IMR-90 (cell line): ENCODE data around the gene INF2. TPM values are rescaled to one million over a fixed set of nuclear protein-coding genes. Genes with fewer than 3 reads are reported as not detected.

Experiments
- ATAC-seq: fragments of 200-7000 bp; cut with Tn5 transposase; 2 replicates; pipeline ENCODE4 v1.9.1; 2020; ENCODE audit warnings: low read depth, mild to moderate bottlenecking, moderate library complexity
- BruUV-seq: library from RNA; stranded (reverse); fragments of 400-500 nt; replicated peaks from 2 replicates; lab custom pipeline; 2021; lab: Mats Ljungman, UMichigan
- CTCF ChIA-PET: fragments of 300-600 bp; formaldehyde crosslinking; extraction: SDS; loops from one replicate; lab custom pipeline; 2021; ENCODE audit warnings: antibody characterized with exemption; lab: Yijun Ruan, JAX
- POLR2A ChIA-PET: fragments of 300-600 bp; sonication (Branson Sonifier 250); formaldehyde crosslinking; loops from one replicate; lab custom pipeline; 2022; ENCODE audit warnings: antibody characterized with exemption; ENCODE audit not compliant: unreplicated experiment; lab: Charles Lee
- DNase-seq: peaks from one replicate; pipeline ENCODE4 v3.0.0; 2013
- H2AFZ ChIP-seq: replicated peaks from 2 replicates; pipeline ENCODE3; 2013; ENCODE audit warnings: low read length, mild to moderate bottlenecking; ENCODE audit not compliant: poor library complexity
- H2AK5ac ChIP-seq: 2 replicates; pipeline ENCODE4 v1.6.1; 2013; ENCODE audit warnings: low read depth, low read length, inconsistent platforms
- H2AK9ac ChIP-seq: replicated peaks from 2 replicates; pipeline ENCODE3; 2013; ENCODE audit warnings: mild to moderate bottlenecking, low read depth, low read length, moderate library complexity; ENCODE audit not compliant: poor library complexity
- H2BK120ac ChIP-seq: 2 replicates; pipeline ENCODE4 v1.6.1; 2013; ENCODE audit warnings: low read depth, low read length, inconsistent platforms
- H2BK15ac ChIP-seq: 3 replicates; pipeline ENCODE4 v1.6.1; 2013; ENCODE audit warnings: low read depth, low read length, inconsistent platforms
- H2BK20ac ChIP-seq: 2 replicates; pipeline ENCODE4 v1.6.1; 2013; ENCODE audit warnings: low read depth, mild to moderate bottlenecking, inconsistent platforms, low read length, moderate library complexity
- H2BK5ac ChIP-seq: 2 replicates; pipeline ENCODE4 v1.6.1; 2013; ENCODE audit warnings: mild to moderate bottlenecking, low read depth, low read length, inconsistent platforms; ENCODE audit not compliant: poor library complexity, severe bottlenecking
- H3K14ac ChIP-seq: replicated peaks from 2 replicates; pipeline ENCODE4 v1.6.1; 2013; ENCODE audit warnings: low read depth, low read length, inconsistent platforms
- H3K18ac ChIP-seq: 2 replicates; pipeline ENCODE4 v1.6.1; 2013; ENCODE audit warnings: low read depth, low read length, control low read depth
- H3K23ac ChIP-seq: 2 replicates; pipeline ENCODE4 v1.6.1; 2013; ENCODE audit warnings: low read depth, low read length, inconsistent platforms
- H3K27ac ChIP-seq: 2 replicates; pipeline ENCODE4 v1.5.1; 2013; ENCODE audit warnings: mild to moderate bottlenecking, control low read depth, low read length; ENCODE audit not compliant: insufficient read depth
- H3K27me3 ChIP-seq: 2 replicates; pipeline ENCODE4 v1.6.1; 2013; ENCODE audit warnings: low read length; ENCODE audit not compliant: control insufficient read depth, insufficient read depth
- H3K36me3 ChIP-seq: 2 replicates; pipeline ENCODE4 v1.6.1; 2013; ENCODE audit warnings: low read length, mixed read lengths; ENCODE audit not compliant: control insufficient read depth, insufficient read depth
- H3K4ac ChIP-seq: 2 replicates; pipeline ENCODE4 v1.6.1; 2013; ENCODE audit warnings: low read depth, low read length, inconsistent platforms
- H3K4me1 ChIP-seq: 2 replicates; pipeline ENCODE4 v1.6.1; 2013; ENCODE audit warnings: low read length, mixed read lengths; ENCODE audit not compliant: control insufficient read depth, insufficient read depth
- H3K4me2 ChIP-seq: 2 replicates; pipeline ENCODE4 v1.6.1; 2013; ENCODE audit warnings: low read depth, mild to moderate bottlenecking, control low read depth, low read length, moderate library complexity
- H3K4me3 ChIP-seq: 2 replicates; pipeline ENCODE4 v1.5.1; 2013; ENCODE audit warnings: low read depth, mild to moderate bottlenecking, control low read depth, low read length, moderate library complexity; ENCODE audit not compliant: insufficient read depth
- H3K56ac ChIP-seq: 2 replicates; pipeline ENCODE4 v1.6.1; 2013; ENCODE audit warnings: low read length, inconsistent platforms; ENCODE audit not compliant: insufficient read depth; ENCODE audit errors: extremely low read depth
- H3K79me1 ChIP-seq, 2 experiments: 2 replicates each; pipeline ENCODE4 v1.6.1; 2013; ENCODE audit warnings: low read length in 2 of 2, inconsistent platforms in 1 of 2, low read depth in 1 of 2
- H3K9ac ChIP-seq: 2 replicates; pipeline ENCODE4 v1.6.1; 2013; ENCODE audit warnings: low read depth, low read length, control low read depth
- H3K9me1 ChIP-seq: 2 replicates; pipeline ENCODE4 v1.6.1; 2013; ENCODE audit warnings: low read length, inconsistent platforms; ENCODE audit not compliant: insufficient read depth
- H3K9me3 ChIP-seq: 2 replicates; pipeline ENCODE4 v1.6.1; 2013; ENCODE audit warnings: low read length; ENCODE audit not compliant: control insufficient read depth, insufficient read depth
- H4K20me1 ChIP-seq: 2 replicates; pipeline ENCODE4 v1.6.1; 2013; ENCODE audit warnings: low read length, inconsistent platforms; ENCODE audit not compliant: insufficient read depth
- H4K5ac ChIP-seq: 2 replicates; pipeline ENCODE4 v1.6.1; 2013; ENCODE audit warnings: mild to moderate bottlenecking, low read depth, low read length, control low read depth
- H4K8ac ChIP-seq, 2 experiments: 2 replicates each; pipeline ENCODE4 v1.6.1; 2013; ENCODE audit warnings: low read depth in 2 of 2, low read length in 2 of 2, control low read depth in 1 of 2, inconsistent platforms in 1 of 2
- H4K91ac ChIP-seq: 2 replicates; pipeline ENCODE4 v1.6.1; 2013; ENCODE audit warnings: low read depth, low read length, inconsistent platforms; ENCODE audit not compliant: insufficient read depth
- BHLHE40 ChIP-seq: fragments of 150-350 bp; IDR thresholded peaks from 2 replicates; pipeline ENCODE4 v1.6.1; 2016; ENCODE audit warnings: mild to moderate bottlenecking, low read depth, low read length
- FOS ChIP-seq: fragments of 150-350 bp; IDR thresholded peaks from 2 replicates; pipeline ENCODE4 v1.6.1; 2016; ENCODE audit warnings: low read depth, low read length
- MAZ ChIP-seq: IDR thresholded peaks from 2 replicates; pipeline ENCODE4 v1.6.1; 2012; ENCODE audit warnings: low read depth, mild to moderate bottlenecking, low read length, improper control_type of control experiment, moderate library complexity, borderline replicate concordance
- MXI1 ChIP-seq: IDR thresholded peaks from 2 replicates; pipeline ENCODE4 v1.6.1; 2012; ENCODE audit warnings: low read depth, mild to moderate bottlenecking, low read length, moderate library complexity, borderline replicate concordance
- NFE2L2 ChIP-seq: fragments of 150-350 bp; IDR thresholded peaks from 2 replicates; pipeline ENCODE4 v1.6.1; 2016; ENCODE audit warnings: low read depth, mild to moderate bottlenecking, low read length
- POLR2A ChIP-seq: IDR thresholded peaks from 2 replicates; pipeline ENCODE4 v1.6.1; 2012; ENCODE audit warnings: mild to moderate bottlenecking, low read depth, low read length
- RAD21 ChIP-seq: IDR thresholded peaks from 2 replicates; pipeline ENCODE4 v1.6.1; 2012; ENCODE audit warnings: low read length, improper control_type of control experiment
- WGBS, 2 experiments: methylation state at CpG; one replicate each; pipeline versions ENCODE4 v1.1.5 to v1.1.7; 2013; ENCODE audit warnings: missing lambda C conversion rate in 2 of 2; ENCODE audit not compliant: insufficient read length in 1 of 2; ENCODE audit errors: extremely low coverage in 2 of 2; 5-methylcytosine and 5-hydroxymethylcytosine counted together
- dilution Hi-C: fragments of 300-500 bp; cut with HindIII; formaldehyde crosslinking; loops from one replicate; pipeline ENCODE4 v1.14.3; 2018; ENCODE audit warnings: low sequenced_read_pairs; ENCODE audit not compliant: unreplicated experiment
- in situ Hi-C: fragments of 300-500 bp; cut with MboI; formaldehyde crosslinking; loops from 3 replicates; pipeline ENCODE4 v1.14.3; 2019; ENCODE audit warnings: low sequenced_read_pairs, inconsistent platforms, mixed read lengths
- intact Hi-C: fragments of 100-400 bp; cut with micrococcal nuclease; formaldehyde crosslinking; loops from 2 replicates; pipeline ENCODE4 v1.10.0; 2022
- polyA plus RNA-seq, 3 experiments: library from polyadenylated mRNA; depleted of rRNA; stranded (reverse); fragments of >200 nt; gene quantifications; 2 replicates each; pipeline ENCODE4 v1.2.3, GENCODE V29; 2012; ENCODE audit warnings: low replicate concordance in 1 of 3
- total RNA-seq: library from RNA; depleted of rRNA; stranded (reverse); fragments of >200 nt; gene quantifications from 2 replicates; pipeline ENCODE4 v1.2.3, GENCODE V29; 2012

INF2 gene
- total and polyA plus RNA-seq, 2 of the 4 experiments (the other 2 are of a cell fraction) = 16.8 to 62.1 TPM

- H4K91ac ChIP-seq = peak overlapping the region; percentile 94
- H2BK120ac ChIP-seq = peak overlapping the region; percentile 90
- H2BK5ac ChIP-seq = peak overlapping the region; percentile 67
- peak overlapping the region; percentile 91 for H3K18ac ChIP-seq
- in situ Hi-C loops (no loop called here), intact Hi-C loops (no loop called here), dilution Hi-C loops (no loop called here)
- peak overlapping the region; percentile 93; the same call in 1 of the 2 replicates for H3K23ac ChIP-seq
- peak overlapping the region; percentile 95 for H4K5ac ChIP-seq
- DNase-seq (peak; percentile 34), ATAC-seq (peak; percentile 2; the same call in 1 of the 2 replicates)
- H3K4ac ChIP-seq = peak overlapping the region; percentile 98
- H3K4me3 ChIP-seq = peak overlapping the region; percentile 39
- BruUV-seq = no TSS peak
- peaks cover 15% of the 10 kb centered on the region for H3K9me1 ChIP-seq
- ChIA-PET CTCF (interaction anchor here (0.9 kb wide), 1 partner anchor 601 kb away, joined by 3 read pairs; no protein-coding TSS in a partner anchor), POLR2A (no interaction called here)
- no peaks in the 10 kb centered on the region for H3K9me3 ChIP-seq
- H2BK15ac ChIP-seq = peak overlapping the region; percentile 82; the same call in 2 of the 3 replicates
- peak overlapping the region; percentile 92 for H2AK5ac ChIP-seq
- peak overlapping the region; percentile 89 for H2AK9ac ChIP-seq
- peak overlapping the region; percentile 86 to 99 for H4K8ac ChIP-seq
- peaks cover 3 to 32% of the 10 kb centered on the region in 2 experiments; a peak in 2 of 4 replicates for H3K79me1 ChIP-seq
- peak overlapping the region; percentile 44 for H3K4me2 ChIP-seq
- no peaks in the 10 kb centered on the region for H3K36me3 ChIP-seq
- H3K27me3 ChIP-seq = no peaks in the 10 kb centered on the region
- H2AFZ ChIP-seq = peak overlapping the region; percentile 91
- peak overlapping the region; percentile 82 for H3K27ac ChIP-seq
- H3K56ac ChIP-seq = peak overlapping the region; percentile 35
- peaks cover 43% of the 10 kb centered on the region for H3K4me1 ChIP-seq
- peak overlapping the region; percentile 5 for H2BK20ac ChIP-seq
- 19% methylated on average over 7 of the region's 13 CpGs; no CpG with 5 or more reads in 1 of the 2 experiments for WGBS, 2 experiments
- peak overlapping the region; percentile 68 for H3K9ac ChIP-seq
- H3K14ac ChIP-seq = peak overlapping the region; percentile 59
- no peaks in the 10 kb centered on the region for H4K20me1 ChIP-seq
- no peak for TF ChIP-seq FOS
- TF ChIP-seq RAD21 = no peak
- no peak for TF ChIP-seq MAZ
- TF ChIP-seq NFE2L2 = no peak
- TF ChIP-seq MXI1 = no peak
- no peak for TF ChIP-seq POLR2A
- TF ChIP-seq BHLHE40 = no peak
Observed at GRCh38 chr14:104678346-104678745, 11.1 kb upstream of the INF2 start.
